Neural progenitor cell (in vitro differentiated cells): ENCODE data around the gene EPN2.

Experiments
- EZH2phosphoT487 ChIP-seq: fragments of 200-600 bp; sonication (generic); IDR thresholded peaks from 2 replicates; pipeline ENCODE4 v1.6.1; 2017; ENCODE audit warnings: antibody characterized with exemption
- TF ChIP-seq, protein P1 (sequence below): fragments of 200-600 bp; sonication (generic); IDR thresholded peaks from 2 replicates; pipeline ENCODE4 v1.5.1; 2017; ENCODE audit warnings: antibody characterized with exemption, mild to moderate bottlenecking

DNA sequence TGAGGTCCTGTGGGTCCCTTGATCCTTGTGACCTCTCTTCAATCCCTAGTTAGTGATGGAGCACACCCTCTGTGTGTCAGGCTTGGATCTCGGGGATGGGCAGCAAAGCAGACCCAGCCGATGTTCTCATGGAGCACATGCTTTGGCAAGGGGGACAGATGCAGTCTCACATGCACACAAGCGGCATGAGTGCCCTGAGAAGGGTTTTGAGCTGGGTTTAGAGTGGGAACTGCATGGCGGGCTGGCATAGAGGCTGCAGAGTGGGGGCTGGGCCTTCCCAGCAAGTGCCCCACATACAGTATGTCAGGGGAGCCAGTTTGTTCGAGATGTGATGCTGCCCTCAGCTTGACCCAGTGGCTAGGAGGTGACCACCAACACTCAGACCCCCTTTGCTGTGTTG is 83.7 kb downstream of the EPN2 start:
- TF ChIP-seq, protein P1, sequence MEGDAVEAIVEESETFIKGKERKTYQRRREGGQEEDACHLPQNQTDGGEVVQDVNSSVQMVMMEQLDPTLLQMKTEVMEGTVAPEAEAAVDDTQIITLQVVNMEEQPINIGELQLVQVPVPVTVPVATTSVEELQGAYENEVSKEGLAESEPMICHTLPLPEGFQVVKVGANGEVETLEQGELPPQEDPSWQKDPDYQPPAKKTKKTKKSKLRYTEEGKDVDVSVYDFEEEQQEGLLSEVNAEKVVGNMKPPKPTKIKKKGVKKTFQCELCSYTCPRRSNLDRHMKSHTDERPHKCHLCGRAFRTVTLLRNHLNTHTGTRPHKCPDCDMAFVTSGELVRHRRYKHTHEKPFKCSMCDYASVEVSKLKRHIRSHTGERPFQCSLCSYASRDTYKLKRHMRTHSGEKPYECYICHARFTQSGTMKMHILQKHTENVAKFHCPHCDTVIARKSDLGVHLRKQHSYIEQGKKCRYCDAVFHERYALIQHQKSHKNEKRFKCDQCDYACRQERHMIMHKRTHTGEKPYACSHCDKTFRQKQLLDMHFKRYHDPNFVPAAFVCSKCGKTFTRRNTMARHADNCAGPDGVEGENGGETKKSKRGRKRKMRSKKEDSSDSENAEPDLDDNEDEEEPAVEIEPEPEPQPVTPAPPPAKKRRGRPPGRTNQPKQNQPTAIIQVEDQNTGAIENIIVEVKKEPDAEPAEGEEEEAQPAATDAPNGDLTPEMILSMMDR, result no peak
- TF ChIP-seq EZH2phosphoT487, result no peak
